SK-N-MC (cell line): ENCODE results near the gene APOL6.

Experiments used
- EZH2 ChIP-seq: fragments of 200-600 bp; sonication (generic); IDR thresholded peaks from one replicate; pipeline ENCODE4 v1.6.1; 2017; ENCODE audit warnings: antibody characterized with exemption
- FOXP2 ChIP-seq: optimal IDR thresholded peaks from 2 replicates; pipeline ENCODE3; 2011; ENCODE audit warnings: mild to moderate bottlenecking, moderate library complexity; ENCODE audit not compliant: insufficient read depth; ENCODE audit errors: extremely low read length, control extremely low read depth
- POLR2AphosphoS5 ChIP-seq: IDR thresholded peaks from 2 replicates; pipeline ENCODE4 v1.6.1; 2012; ENCODE audit warnings: mild to moderate bottlenecking, low read depth, low read length, borderline replicate concordance

DNA sequence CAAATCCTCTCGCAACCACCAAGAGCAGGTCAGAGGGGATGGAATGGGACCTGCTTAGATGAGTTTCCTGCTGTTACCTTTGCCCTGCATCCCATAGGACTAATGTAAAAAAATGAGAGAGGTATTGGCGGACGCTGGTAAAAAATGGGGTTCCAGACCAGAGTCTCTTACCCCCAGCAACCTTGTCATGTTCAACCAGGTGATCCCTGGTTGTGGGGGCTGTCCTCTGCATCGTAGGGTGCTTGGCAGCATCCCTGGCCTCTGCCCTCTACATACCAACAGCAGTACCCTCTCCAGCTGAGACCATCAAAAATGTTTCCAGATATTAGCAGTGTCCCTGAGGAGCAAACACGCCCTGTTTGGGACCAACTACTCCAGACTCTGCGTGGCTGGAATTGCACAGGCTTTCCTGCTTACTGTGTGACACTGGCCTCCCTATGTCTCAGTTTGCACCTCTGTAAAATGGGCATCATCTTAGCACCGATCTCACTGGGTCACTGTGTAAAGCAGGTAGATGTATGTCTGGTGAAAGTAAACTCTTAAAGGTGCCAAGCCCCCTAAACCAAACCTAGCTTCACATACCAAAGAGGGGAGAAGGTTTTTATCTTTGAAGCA lies 1.5 kb downstream of the APOL6 start:
- TF ChIP-seq POLR2AphosphoS5 (no peak), EZH2 (no peak), FOXP2 (no peak)
